CD14-positive monocyte (primary cell): ENCODE measurements around the gene MED13L. TPM values are rescaled to one million over a fixed set of nuclear protein-coding genes. Genes with fewer than 3 reads are reported as not detected.

ENCODE experiments used
- DNase-seq, 3 donors: peaks; one replicate each; pipeline ENCODE4 v3.0.0-alpha.2; 2011 to 2022
- H2AFZ ChIP-seq: 2 replicates; pipeline ENCODE4 v1.6.0; 2012; ENCODE audit warnings: mild to moderate bottlenecking, low read depth, low read length, inconsistent platforms; ENCODE audit not compliant: insufficient read depth, poor library complexity, severe bottlenecking
- H3K27ac ChIP-seq, 2 donors: 1 replicate in 1 of 2; 2 replicates in 1 of 2; pipeline ENCODE4 v1.5.1; 2012 to 2013; ENCODE audit warnings: low read length in 2 of 2, control low read depth in 1 of 2, inconsistent platforms in 1 of 2, low read depth in 1 of 2, mild to moderate bottlenecking in 1 of 2
- H3K27me3 ChIP-seq, 2 donors: one replicate each; pipeline versions ENCODE4 v1.6.0 to v1.6.1; 2011 to 2013; ENCODE audit warnings: low read length in 2 of 2; ENCODE audit not compliant: control insufficient read depth in 2 of 2, insufficient read depth in 2 of 2
- H3K36me3 ChIP-seq, 2 donors: replicated peaks in 1 of 2; 1 replicate in 1 of 2; 2 replicates in 1 of 2; pipeline versions ENCODE4 v1.5.1 to v1.6.1; 2012 to 2013; ENCODE audit warnings: low read length in 2 of 2, control low read depth in 1 of 2, inconsistent platforms in 1 of 2, mild to moderate bottlenecking in 1 of 2; ENCODE audit not compliant: insufficient read depth in 2 of 2, control insufficient read depth in 1 of 2
- H3K4me1 ChIP-seq, 2 donors: 1 replicate in 1 of 2; 2 replicates in 1 of 2; pipeline versions ENCODE4 v1.5.1 to v1.6.1; 2012 to 2013; ENCODE audit warnings: low read length in 2 of 2, control low read depth in 1 of 2, inconsistent platforms in 1 of 2, mild to moderate bottlenecking in 1 of 2, moderate library complexity in 1 of 2; ENCODE audit not compliant: insufficient read depth in 2 of 2, control insufficient read depth in 1 of 2
- H3K4me2 ChIP-seq: replicated peaks from 2 replicates; pipeline ENCODE3; 2012; ENCODE audit warnings: low read length, moderate library complexity, mild to moderate bottlenecking; ENCODE audit not compliant: poor library complexity, severe bottlenecking; ENCODE audit errors: extremely low read depth
- H3K4me3 ChIP-seq, 3 experiments: fragments of 200-600 bp in 1 of 3; sonication (generic) in 1 of 3; replicated peaks in 1 of 3; 1 replicate in 2 of 3; 2 replicates in 1 of 3; pipeline ENCODE4 v1.5.1; 2011 to 2013; ENCODE audit warnings: low read length in 3 of 3, mild to moderate bottlenecking in 3 of 3, control low read depth in 2 of 3, low read depth in 2 of 3, inconsistent platforms in 1 of 3, moderate library complexity in 1 of 3
- H3K79me2 ChIP-seq: 2 replicates; pipeline ENCODE4 v1.6.0; 2012; ENCODE audit warnings: mild to moderate bottlenecking, control low read depth, inconsistent platforms, low read length, moderate library complexity; ENCODE audit not compliant: insufficient read depth
- H3K9ac ChIP-seq: 2 replicates; pipeline ENCODE4 v1.6.0; 2017; ENCODE audit warnings: low read length, mild to moderate bottlenecking; ENCODE audit not compliant: insufficient read depth, poor library complexity, severe bottlenecking
- H3K9me3 ChIP-seq, 2 donors: replicated peaks in 1 of 2; 1 replicate in 1 of 2; 2 replicates in 1 of 2; pipeline versions ENCODE4 v1.5.1 to v1.6.1; 2012 to 2013; ENCODE audit warnings: low read length in 2 of 2, control low read depth in 1 of 2; ENCODE audit not compliant: control insufficient read depth in 1 of 2, insufficient read depth in 1 of 2
- H4K20me1 ChIP-seq: 2 replicates; pipeline ENCODE4 v1.6.0; 2012; ENCODE audit warnings: mild to moderate bottlenecking, low read length, control low read depth, moderate library complexity; ENCODE audit not compliant: insufficient read depth
- H3K27ac Mint-ChIP-seq, 7 donors: one replicate each; pipeline ENCODE4 v1.8.0; 2020; ENCODE audit warnings: mild to moderate bottlenecking in 7 of 7, mixed read lengths in 7 of 7, moderate library complexity in 6 of 7, inconsistent platforms in 2 of 7
- H3K27me3 Mint-ChIP-seq, 3 donors: one replicate each; pipeline ENCODE4 v1.8.0; 2021 to 2022; ENCODE audit warnings: low read depth in 3 of 3, mild to moderate bottlenecking in 3 of 3, mixed read lengths in 3 of 3, moderate library complexity in 3 of 3, inconsistent platforms in 1 of 3
- H3K36me3 Mint-ChIP-seq, 2 donors: one replicate each; pipeline ENCODE4 v1.8.0; 2020; ENCODE audit warnings: mixed read lengths in 2 of 2, inconsistent platforms in 1 of 2, mild to moderate bottlenecking in 1 of 2
- H3K4me1 Mint-ChIP-seq: one replicate; pipeline ENCODE4 v1.8.0; 2020; ENCODE audit warnings: mild to moderate bottlenecking, mixed read lengths
- H3K4me3 Mint-ChIP-seq, 2 donors: one replicate each; pipeline ENCODE4 v1.8.0; 2020; ENCODE audit warnings: mild to moderate bottlenecking in 2 of 2, mixed read lengths in 2 of 2, moderate library complexity in 1 of 2
- H3K9me3 Mint-ChIP-seq, 7 donors: one replicate each; pipeline ENCODE4 v1.8.0; 2020 to 2022; ENCODE audit warnings: mixed read lengths in 7 of 7, mild to moderate bottlenecking in 6 of 7, moderate library complexity in 6 of 7, inconsistent platforms in 2 of 7
- WGBS: methylation state at CpG from one replicate; pipeline ENCODE4 v1.1.5; 2013; ENCODE audit warnings: missing lambda C conversion rate; ENCODE audit not compliant: insufficient coverage; 5-methylcytosine and 5-hydroxymethylcytosine counted together
- intact Hi-C, 2 donors: fragments of 100-400 bp; cut with micrococcal nuclease; formaldehyde crosslinking; loops; one replicate each; pipeline versions ENCODE4 v1.15.0 to v1.15.1; 2023
- polyA plus RNA-seq, 3 donors: library from polyadenylated mRNA; depleted of rRNA in 1 of 3; unstranded in 2 of 3; stranded (reverse) in 1 of 3; fragments of 300-500 nt in 2 of 3; fragments of >200 nt in 1 of 3; fragmentation: Illumina TruSeq in 2 of 3; gene quantifications; 1 replicate in 2 of 3; 2 replicates in 1 of 3; pipeline ENCODE4 v1.2.3, GENCODE V29; 2012 to 2021
- TF ChIP-seq, protein P1 (sequence below): fragments of 200-600 bp; IDR thresholded peaks from one replicate; pipeline ENCODE4 v1.8.0; 2022; ENCODE audit warnings: antibody characterized with exemption, mild to moderate bottlenecking

The MED13L gene
- polyA plus RNA-seq, 3 donors: 4.4 to 42.0 (median 7.5) TPM

DNA sequence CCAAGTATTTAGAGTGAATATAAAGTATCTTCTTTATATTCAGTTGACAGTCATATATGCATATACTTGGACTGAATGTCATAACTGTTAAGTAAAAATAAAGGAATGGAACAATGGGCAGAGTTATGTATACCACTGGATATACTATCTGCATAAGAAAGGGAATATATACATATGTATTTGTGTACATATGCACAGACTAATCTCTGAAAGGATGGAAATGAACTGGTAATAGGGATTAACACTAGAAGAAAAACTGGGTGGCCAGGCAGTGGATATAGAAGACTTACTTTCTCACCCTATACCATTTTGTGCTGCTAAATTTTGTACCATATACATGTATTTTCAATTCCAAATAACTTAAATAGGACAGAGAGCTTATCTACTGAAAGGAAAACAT, 200.1 kb downstream of the MED13L start:
- peaks cover 0 to 9% of the 10 kb centered on the region in 2 donors for H3K36me3 Mint-ChIP-seq
- TF ChIP-seq, protein P1, sequence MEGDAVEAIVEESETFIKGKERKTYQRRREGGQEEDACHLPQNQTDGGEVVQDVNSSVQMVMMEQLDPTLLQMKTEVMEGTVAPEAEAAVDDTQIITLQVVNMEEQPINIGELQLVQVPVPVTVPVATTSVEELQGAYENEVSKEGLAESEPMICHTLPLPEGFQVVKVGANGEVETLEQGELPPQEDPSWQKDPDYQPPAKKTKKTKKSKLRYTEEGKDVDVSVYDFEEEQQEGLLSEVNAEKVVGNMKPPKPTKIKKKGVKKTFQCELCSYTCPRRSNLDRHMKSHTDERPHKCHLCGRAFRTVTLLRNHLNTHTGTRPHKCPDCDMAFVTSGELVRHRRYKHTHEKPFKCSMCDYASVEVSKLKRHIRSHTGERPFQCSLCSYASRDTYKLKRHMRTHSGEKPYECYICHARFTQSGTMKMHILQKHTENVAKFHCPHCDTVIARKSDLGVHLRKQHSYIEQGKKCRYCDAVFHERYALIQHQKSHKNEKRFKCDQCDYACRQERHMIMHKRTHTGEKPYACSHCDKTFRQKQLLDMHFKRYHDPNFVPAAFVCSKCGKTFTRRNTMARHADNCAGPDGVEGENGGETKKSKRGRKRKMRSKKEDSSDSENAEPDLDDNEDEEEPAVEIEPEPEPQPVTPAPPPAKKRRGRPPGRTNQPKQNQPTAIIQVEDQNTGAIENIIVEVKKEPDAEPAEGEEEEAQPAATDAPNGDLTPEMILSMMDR: no peak
- H3K27ac Mint-ChIP-seq: no peak overlapping the region

DNA sequence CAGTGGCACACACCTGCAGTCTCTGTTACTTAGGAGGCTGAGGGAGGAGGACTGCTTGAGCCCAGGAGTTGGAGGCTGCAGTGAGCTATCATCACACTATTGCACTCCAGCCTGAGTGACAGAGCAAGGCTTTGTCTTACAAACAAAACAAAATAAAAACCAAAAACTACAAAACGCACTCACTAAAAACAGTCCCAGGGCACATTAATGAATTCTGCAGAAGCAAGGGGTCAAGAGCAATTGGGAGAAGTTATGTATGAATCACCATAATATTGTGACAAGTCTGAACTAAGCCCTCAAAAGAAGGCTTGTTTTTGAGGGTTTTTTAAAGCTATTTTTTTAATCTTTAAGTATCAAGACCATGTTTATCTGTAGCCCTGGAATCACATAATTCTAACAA, 201.1 kb downstream of the MED13L start:
- Mint-ChIP-seq H3K4me1 (peaks cover 32% of the 10 kb centered on the region), H3K9me3 (no peaks in the 10 kb centered on the region), H3K4me3 (no peak overlapping the region), H3K36me3 (peaks cover 0 to 9% of the 10 kb centered on the region in 2 donors), H3K27me3 (no peaks in the 10 kb centered on the region), H3K27ac (peak overlapping the region in 2 of 7 donors; percentile 61 to 70)
- Histone ChIP-seq H3K4me1 (peaks cover 12 to 28% of the 10 kb centered on the region in 2 donors), H3K27ac (no peak overlapping the region), H3K27me3 (no peaks in the 10 kb centered on the region), H3K4me2 (no peak overlapping the region), H3K79me2 (peaks cover 92% of the 10 kb centered on the region), H4K20me1 (peaks cover 100% of the 10 kb centered on the region), H3K4me3 (no peak overlapping the region), H3K9ac (no peak overlapping the region), H3K9me3 (no peaks in the 10 kb centered on the region), H2AFZ (no peak overlapping the region), H3K36me3 (no peaks in the 10 kb centered on the region)
- TF ChIP-seq, protein P1: no peak
- WGBS: no CpG with 5 or more reads among the region's 1 CpG
- no peak for DNase-seq
- intact Hi-C loops: no loop called here

More for the DNA sequence above, 200.1 kb downstream of the MED13L start:
- Histone ChIP-seq H3K9ac (no peak overlapping the region), H3K4me1 (peaks cover 2 to 17% of the 10 kb centered on the region in 2 donors), H3K79me2 (peaks cover 92% of the 10 kb centered on the region), H3K9me3 (no peaks in the 10 kb centered on the region), H3K36me3 (no peaks in the 10 kb centered on the region), H3K4me3 (no peak overlapping the region), H3K27me3 (no peaks in the 10 kb centered on the region), H2AFZ (no peak overlapping the region), H4K20me1 (peaks cover 100% of the 10 kb centered on the region), H3K4me2 (no peak overlapping the region), H3K27ac (no peak overlapping the region)
- no peak for DNase-seq
- Mint-ChIP-seq H3K4me3 (no peak overlapping the region), H3K9me3 (no peaks in the 10 kb centered on the region), H3K4me1 (peaks cover 23% of the 10 kb centered on the region), H3K27me3 (no peaks in the 10 kb centered on the region)
- intact Hi-C loops: no loop called here
